ENCODE results near the gene PTCH2.

- TF ChIP-seq ATF1 (CRISPR knock-in tag; IDR thresholded peaks at IDR 0.05) (no peak), SMAD3 (CRISPR knock-in tag; IDR thresholded peaks at IDR 0.05; ENCODE audit: borderline replicate concordance) (no peak), CTCF (IDR thresholded peaks at IDR 0.05) (no peak), TP53 (CRISPR knock-in tag; IDR thresholded peaks at IDR 0.05) (no peak), AR (CRISPR knock-in tag; IDR thresholded peaks at IDR 0.05) (no peak), MAX (CRISPR knock-in tag; IDR thresholded peaks at IDR 0.05) (no peak), FOXJ3 (CRISPR knock-in tag; IDR thresholded peaks at IDR 0.05; ENCODE audit: borderline replicate concordance) (no peak), SP1 (CRISPR knock-in tag; conservative IDR thresholded peaks at IDR 0.05) (no peak)
Measured at GRCh38 chr1:44790968-44791801, 51.9 kb downstream of the PTCH2 start.

All from WTC11 (cell line).